Effector memory CD8-positive, alpha-beta T cell (primary cell): ENCODE data around the gene GOLIM4.
"Not testable (repeated sequence)": the region's sequence is repeated elsewhere in the genome, so short reads cannot be mapped to it uniquely, and the experiment has no call there.

Experiments
- ATAC-seq: fragments of 150-1000 bp; cut with Tn5 transposase; replicated peaks from 2 replicates; pipeline ENCODE4 v1.10.0; 2021; ENCODE audit warnings: mild to moderate bottlenecking, moderate library complexity
- DNase-seq, 3 experiments: peaks; one replicate each; pipeline ENCODE4 v3.0.0; 2021
- H3K27ac Mint-ChIP-seq, 2 donors: one replicate each; pipeline ENCODE4 v1.8.0; 2022; ENCODE audit warnings: mild to moderate bottlenecking in 2 of 2, mixed read lengths in 2 of 2, moderate library complexity in 2 of 2
- H3K27me3 Mint-ChIP-seq, 2 donors: one replicate each; pipeline ENCODE4 v1.8.0; 2022; ENCODE audit warnings: mixed read lengths in 2 of 2
- H3K36me3 Mint-ChIP-seq: one replicate; pipeline ENCODE4 v1.8.0; 2022; ENCODE audit warnings: mild to moderate bottlenecking, moderate library complexity, mixed read lengths; ENCODE audit not compliant: insufficient read depth
- H3K4me1 Mint-ChIP-seq, 2 donors: one replicate each; pipeline ENCODE4 v1.8.0; 2022; ENCODE audit warnings: low read depth in 2 of 2, mixed read lengths in 2 of 2
- H3K4me3 Mint-ChIP-seq, 2 donors: one replicate each; pipeline ENCODE4 v1.8.0; 2022; ENCODE audit warnings: mild to moderate bottlenecking in 2 of 2, mixed read lengths in 2 of 2, moderate library complexity in 2 of 2
- H3K9me3 Mint-ChIP-seq, 2 donors: one replicate each; pipeline ENCODE4 v1.8.0; 2022; ENCODE audit warnings: mixed read lengths in 2 of 2

The GOLIM4 gene

DNA sequence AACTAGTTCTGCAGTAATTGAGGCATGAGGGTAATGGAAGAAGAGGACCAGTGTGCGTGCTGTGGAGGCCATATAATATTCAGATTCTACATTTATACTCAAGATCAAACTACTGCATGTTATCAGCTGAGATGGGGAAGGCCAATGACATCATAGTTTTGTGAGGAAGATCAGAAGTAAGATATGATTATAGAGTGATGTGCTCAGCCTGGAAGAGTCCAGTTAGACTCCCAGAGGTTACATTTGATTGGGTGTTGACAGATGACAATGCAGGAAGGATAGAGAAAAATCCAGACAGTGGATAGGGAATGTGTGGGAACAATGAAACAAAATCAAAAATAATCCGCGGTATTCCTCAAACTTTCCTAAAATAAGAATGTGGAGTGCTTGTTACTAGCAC is 35.4 kb downstream of the GOLIM4 start:
- Mint-ChIP-seq H3K27ac (no peak overlapping the region), H3K9me3 (no peaks in the 10 kb centered on the region), H3K27me3 (no peaks in the 10 kb centered on the region), H3K4me3 (no peak overlapping the region), H3K4me1 (peaks cover 0 to 4% of the 10 kb centered on the region in 2 donors), H3K36me3 (no peaks in the 10 kb centered on the region)
- DNase-seq (no peak), ATAC-seq (no peak)

DNA sequence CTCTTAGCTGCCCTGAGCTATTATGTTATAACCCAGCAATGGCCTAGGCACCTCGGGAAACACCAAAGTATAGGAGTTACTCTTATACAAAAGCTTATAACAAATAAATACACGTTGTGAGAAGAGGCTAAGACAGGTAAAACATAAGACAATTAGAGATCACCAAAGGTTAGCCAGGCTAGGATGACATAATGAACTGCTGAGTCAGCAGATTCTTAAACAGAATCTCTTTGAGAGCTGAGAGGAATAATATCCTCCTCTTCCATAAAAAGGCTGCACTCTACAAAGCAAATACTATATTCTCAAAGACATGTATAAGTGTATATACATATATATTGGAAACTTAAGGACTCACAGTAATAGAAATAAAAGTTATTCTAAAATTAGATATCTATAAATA is 37.2 kb downstream of the GOLIM4 start:
- Mint-ChIP-seq H3K27ac (no peak overlapping the region), H3K36me3 (no peaks in the 10 kb centered on the region), H3K9me3 (no peaks in the 10 kb centered on the region), H3K4me1 (peaks cover 0 to 7% of the 10 kb centered on the region in 2 donors), H3K4me3 (no peak overlapping the region), H3K27me3 (no peaks in the 10 kb centered on the region)
- DNase-seq: no peak
- no peak for ATAC-seq

DNA sequence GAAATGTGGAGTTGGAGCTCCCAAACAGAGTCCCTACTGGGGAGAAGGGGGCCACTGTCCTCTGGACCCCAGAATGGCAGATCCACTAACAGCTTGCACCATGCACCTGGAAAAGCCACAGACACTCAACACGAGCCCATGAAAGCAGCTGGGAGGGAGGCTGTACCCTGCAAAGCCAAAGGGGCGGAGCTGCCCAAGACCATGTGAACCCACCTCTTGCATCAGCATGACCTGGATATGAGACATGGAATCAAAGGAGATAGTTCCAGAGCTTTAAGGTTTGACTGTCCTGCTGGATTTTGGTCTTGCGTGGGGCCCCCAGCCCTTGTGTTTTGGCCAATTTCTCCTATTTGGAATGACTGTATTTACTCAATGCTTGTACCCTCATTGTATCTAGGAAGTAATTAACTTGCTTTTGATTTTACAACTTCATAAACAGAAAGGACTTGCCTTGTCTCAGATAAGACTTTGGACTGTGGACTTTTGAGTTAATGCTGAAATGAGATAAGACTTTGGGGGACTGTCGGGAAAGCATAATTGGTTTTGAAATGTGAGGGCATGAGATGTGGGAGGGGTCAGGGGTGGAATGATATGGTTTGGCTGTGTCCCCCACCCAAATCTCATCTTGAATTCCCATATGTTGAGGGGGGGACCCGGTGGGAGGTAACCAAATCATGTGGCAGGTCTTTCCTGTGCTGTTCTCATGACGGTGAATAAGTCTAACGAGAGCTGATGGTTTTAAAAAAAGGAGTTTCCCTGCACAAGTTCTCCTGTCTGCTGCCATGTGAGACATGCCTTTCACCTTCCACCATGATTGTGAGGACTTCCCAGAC is 39.1 kb downstream of the GOLIM4 start:
- not testable (repeated sequence) for H3K9me3 Mint-ChIP-seq, H3K27me3 Mint-ChIP-seq, DNase-seq, H3K4me3 Mint-ChIP-seq, ATAC-seq, H3K4me1 Mint-ChIP-seq, H3K36me3 Mint-ChIP-seq
- peak overlapping the region in 1 of 2 donors; percentile 8 for H3K27ac Mint-ChIP-seq

DNA sequence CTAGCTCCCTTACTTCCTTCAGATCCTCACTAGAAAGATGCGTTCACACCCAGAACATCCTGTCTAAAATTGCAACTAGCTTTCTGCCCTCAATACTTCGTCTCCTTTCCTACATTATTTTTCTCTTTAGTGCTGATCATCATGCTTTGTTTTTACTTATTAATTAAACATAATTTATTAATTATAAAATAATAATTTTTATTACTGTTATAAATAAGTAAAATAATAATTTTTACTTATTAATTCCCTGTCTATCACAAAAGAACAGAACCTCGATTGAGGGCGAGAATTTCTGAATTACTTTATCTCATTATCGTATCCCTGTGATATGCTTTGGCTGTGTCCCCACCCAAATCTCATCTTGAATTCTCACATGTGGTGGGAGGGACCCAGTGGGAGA is 41.3 kb downstream of the GOLIM4 start:
- Mint-ChIP-seq H3K27me3 (no peaks in the 10 kb centered on the region), H3K27ac (no peak overlapping the region), H3K36me3 (no peaks in the 10 kb centered on the region), H3K4me3 (no peak overlapping the region), H3K9me3 (no peaks in the 10 kb centered on the region), H3K4me1 (peaks cover 0 to 3% of the 10 kb centered on the region in 2 donors)
- ATAC-seq (no peak), DNase-seq (no peak)

DNA sequence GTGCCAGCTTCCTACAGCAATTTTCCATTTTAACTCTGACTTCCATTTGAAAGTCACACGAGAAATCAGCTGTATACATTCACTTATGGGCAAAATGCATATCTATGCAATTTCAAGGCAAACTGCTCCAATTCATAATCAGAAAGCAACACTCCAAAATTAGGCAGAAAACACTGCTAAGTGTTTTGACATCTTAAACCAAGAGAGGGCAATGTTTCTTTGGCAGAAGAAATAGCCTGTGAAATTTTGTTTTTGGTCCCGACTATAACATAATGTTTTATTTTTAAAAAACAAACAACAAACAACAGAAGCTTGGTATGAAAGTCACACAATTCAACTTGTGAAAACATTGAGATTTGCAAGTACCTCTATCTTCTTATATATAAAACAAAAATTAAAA is 42.6 kb downstream of the GOLIM4 start:
- H3K27me3 Mint-ChIP-seq: no peaks in the 10 kb centered on the region
- H3K4me1 Mint-ChIP-seq: peaks cover 0 to 3% of the 10 kb centered on the region in 2 donors
- no peak overlapping the region for H3K27ac Mint-ChIP-seq
- no peaks in the 10 kb centered on the region for H3K36me3 Mint-ChIP-seq
- H3K4me3 Mint-ChIP-seq: no peak overlapping the region
- ATAC-seq (no peak), DNase-seq (no peak)
- H3K9me3 Mint-ChIP-seq: no peaks in the 10 kb centered on the region

DNA sequence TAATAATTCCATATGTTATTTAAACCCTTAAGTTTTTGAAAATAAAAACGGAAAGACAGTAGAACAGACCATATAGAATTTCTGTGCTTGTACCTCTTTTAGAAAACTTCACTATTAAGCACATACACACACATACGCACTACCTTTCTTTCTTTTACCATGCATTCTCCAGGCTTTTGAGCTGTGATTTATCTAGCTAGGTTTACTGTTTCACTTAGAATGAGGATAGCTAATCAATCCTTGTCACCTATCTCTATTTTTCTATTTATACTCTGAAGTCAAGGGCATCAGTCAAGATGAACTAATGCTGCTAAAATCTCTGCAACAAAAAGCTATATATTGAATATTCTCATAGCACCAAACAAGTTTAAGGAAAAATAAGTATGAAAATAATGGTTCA is 43.2 kb downstream of the GOLIM4 start:
- no peaks in the 10 kb centered on the region for H3K9me3 Mint-ChIP-seq
- H3K27ac Mint-ChIP-seq: no peak overlapping the region
- no peak overlapping the region for H3K4me3 Mint-ChIP-seq
- H3K36me3 Mint-ChIP-seq: no peaks in the 10 kb centered on the region
- DNase-seq (no peak), ATAC-seq (no peak)
- H3K27me3 Mint-ChIP-seq: no peaks in the 10 kb centered on the region
- peaks cover 0 to 3% of the 10 kb centered on the region in 2 donors for H3K4me1 Mint-ChIP-seq

DNA sequence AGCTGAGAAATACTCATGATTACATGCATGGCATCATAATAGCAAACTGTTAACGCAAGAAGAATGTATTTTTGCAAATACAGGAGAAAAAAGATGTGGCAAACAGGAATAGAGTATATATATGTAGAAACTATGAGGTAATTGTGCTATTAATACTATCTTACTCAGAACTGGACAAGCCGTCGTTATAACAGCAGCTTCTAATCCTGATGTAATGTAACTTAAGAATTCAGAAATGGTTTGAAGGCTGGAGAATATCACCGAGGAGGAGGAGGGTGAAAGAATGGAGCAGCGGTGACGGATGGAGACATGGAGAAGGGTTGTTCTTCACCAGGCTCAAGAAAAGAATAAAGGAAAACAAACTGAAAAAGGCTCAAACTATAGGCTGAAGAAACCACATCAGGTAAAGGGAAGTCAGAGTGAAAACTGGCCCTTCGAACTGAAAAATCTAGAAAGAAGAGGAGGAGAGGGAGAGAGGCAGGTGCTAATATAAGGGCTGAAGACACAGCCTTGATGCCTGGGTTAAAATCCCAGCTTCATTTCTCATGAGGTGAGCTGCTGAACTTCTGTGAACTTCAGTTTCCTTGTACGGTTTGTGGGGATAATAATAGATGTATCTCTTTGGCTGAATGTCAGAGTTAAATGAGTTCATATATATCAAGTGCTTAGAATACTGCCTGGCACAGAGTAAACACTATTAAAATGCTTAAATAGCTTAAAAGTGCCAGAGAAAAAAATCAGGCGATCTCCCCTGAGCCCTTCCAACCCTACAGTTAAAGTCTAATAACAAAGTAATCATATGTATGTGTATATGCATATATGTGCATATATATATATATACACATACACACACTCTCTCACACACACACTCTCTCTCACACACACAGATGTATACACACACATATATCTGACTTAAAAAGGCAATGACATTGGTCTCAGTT is 43.9 kb downstream of the GOLIM4 start:
- Mint-ChIP-seq H3K4me1 (peaks cover 0 to 3% of the 10 kb centered on the region in 2 donors), H3K9me3 (no peaks in the 10 kb centered on the region), H3K4me3 (no peak overlapping the region), H3K27me3 (no peaks in the 10 kb centered on the region), H3K27ac (no peak overlapping the region), H3K36me3 (no peaks in the 10 kb centered on the region)
- DNase-seq (no peak), ATAC-seq (no peak)

DNA sequence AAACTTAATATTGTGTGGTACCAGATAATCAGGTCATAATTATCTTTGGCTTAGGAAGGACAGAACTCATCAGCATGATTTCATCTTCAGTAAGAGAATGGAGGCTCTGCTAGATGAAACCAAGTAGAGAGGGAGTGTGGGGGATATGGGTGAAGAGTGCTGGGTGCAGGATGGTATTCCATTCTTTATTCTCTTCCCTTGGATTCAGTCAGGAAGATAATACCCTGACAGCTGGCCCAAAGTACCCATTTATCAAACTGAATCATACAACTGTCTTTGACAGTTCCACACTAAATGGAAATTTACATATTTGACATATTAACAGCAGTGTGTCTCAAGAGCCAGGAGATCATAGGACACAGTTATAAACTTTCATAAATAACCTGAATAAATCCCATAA is 44.7 kb downstream of the GOLIM4 start:
- H3K27ac Mint-ChIP-seq: no peak overlapping the region

DNA sequence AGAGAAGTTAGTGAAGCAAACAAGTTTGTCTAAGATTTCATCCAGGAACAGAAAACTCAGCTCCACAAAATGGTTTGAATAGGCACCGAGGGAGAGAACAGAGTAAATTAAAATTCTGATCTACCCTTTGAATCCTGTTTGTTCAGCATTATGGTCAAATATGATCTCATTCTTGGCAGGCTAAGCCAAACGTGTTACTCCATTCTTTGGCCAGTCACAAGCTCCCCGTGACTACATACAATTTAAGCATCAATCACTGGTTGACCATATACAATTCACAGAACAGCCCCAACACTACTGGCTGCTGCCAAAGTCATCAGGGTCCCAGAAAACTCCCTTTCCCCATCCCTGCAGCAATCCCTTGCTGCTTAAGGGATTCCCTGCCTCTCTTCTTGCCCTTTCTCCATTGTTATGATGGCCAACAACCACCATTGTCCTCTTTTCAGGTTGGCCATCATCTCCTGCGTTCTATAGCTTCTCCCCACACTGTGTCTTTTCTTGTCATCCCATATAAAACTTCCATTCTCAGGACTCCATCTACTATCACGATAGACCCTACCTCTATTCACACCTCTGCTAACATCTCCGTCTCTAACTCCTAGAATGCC is 46.3 kb downstream of the GOLIM4 start:
- DNase-seq (no peak), ATAC-seq (no peak)
- Mint-ChIP-seq H3K4me3 (no peak overlapping the region), H3K36me3 (no peaks in the 10 kb centered on the region), H3K27ac (no peak overlapping the region), H3K27me3 (no peaks in the 10 kb centered on the region), H3K4me1 (peaks cover 0 to 3% of the 10 kb centered on the region in 2 donors), H3K9me3 (no peaks in the 10 kb centered on the region)

More for the DNA sequence above, 44.7 kb downstream of the GOLIM4 start:
- DNase-seq (no peak), ATAC-seq (no peak)
- Mint-ChIP-seq H3K9me3 (no peaks in the 10 kb centered on the region), H3K4me3 (no peak overlapping the region), H3K27me3 (no peaks in the 10 kb centered on the region), H3K4me1 (peaks cover 0 to 3% of the 10 kb centered on the region in 2 donors), H3K36me3 (no peaks in the 10 kb centered on the region)

DNA sequence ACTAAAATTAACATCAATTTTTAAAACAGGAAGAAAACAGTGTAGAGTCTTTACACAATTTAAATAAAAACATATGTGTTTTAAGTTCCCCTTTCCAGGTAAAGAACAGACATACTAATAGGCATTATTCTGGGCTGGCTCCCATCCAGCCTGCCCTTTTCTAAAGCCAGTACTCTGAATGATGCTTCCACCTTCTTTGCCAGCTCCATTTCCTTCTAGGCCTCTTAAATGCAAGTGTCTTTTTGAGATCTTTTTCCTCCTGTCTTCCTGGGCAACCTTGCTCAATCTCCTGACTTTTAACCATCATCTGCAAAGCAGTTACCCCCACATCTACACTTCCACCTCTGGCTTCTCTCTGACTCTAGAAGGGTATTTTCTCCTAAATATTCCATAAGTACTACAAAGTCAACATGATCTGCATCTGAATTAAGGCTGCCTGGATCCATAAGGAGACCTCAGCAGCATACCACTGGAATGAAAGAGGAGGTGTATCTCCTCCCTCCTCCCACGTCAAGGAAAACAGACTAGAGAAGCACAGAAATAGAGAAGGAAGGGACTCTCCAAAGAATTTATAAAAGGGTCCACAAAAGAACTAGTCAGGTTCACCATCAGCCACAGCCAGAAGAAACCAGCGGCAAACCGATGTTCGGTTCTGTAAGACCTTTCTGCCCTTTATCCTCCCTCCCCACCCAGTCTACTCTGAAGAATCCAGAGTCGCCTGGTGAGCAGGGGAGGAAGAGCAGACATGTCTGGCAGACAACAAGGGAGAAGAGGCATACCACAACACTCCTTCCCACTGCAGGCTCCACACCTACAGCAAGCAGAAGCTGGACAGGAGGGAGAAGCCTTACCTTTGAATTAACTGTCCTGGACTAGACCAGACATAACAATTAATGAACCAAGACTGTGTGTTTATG is 47.1 kb downstream of the GOLIM4 start:
- Mint-ChIP-seq H3K36me3 (no peaks in the 10 kb centered on the region), H3K4me1 (no peaks in the 10 kb centered on the region), H3K9me3 (no peaks in the 10 kb centered on the region), H3K27me3 (no peaks in the 10 kb centered on the region), H3K4me3 (no peak overlapping the region), H3K27ac (no peak overlapping the region)
- DNase-seq: no peak
- no peak for ATAC-seq

DNA sequence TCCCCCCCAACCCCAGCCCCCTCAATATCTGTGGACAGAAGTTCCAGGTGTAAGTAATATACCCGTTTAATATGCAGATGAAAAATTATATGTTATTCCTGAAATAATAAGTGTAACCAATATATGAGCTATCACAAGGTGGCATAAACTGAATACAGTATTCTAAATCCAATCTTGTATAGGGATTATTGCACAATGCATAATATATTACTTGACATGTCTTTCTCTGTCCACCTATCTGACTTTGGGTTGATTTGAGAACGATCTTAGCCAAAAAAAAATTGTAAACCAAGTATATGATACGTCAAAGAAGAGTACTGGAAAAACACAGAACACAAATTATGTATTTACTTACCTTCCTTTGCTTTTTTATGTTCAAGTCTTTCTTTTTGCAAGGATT is 47.8 kb downstream of the GOLIM4 start:
- ATAC-seq (no peak), DNase-seq (no peak)
- Mint-ChIP-seq H3K4me3 (no peak overlapping the region), H3K27me3 (no peaks in the 10 kb centered on the region), H3K4me1 (no peaks in the 10 kb centered on the region), H3K9me3 (no peaks in the 10 kb centered on the region), H3K36me3 (no peaks in the 10 kb centered on the region), H3K27ac (no peak overlapping the region)

DNA sequence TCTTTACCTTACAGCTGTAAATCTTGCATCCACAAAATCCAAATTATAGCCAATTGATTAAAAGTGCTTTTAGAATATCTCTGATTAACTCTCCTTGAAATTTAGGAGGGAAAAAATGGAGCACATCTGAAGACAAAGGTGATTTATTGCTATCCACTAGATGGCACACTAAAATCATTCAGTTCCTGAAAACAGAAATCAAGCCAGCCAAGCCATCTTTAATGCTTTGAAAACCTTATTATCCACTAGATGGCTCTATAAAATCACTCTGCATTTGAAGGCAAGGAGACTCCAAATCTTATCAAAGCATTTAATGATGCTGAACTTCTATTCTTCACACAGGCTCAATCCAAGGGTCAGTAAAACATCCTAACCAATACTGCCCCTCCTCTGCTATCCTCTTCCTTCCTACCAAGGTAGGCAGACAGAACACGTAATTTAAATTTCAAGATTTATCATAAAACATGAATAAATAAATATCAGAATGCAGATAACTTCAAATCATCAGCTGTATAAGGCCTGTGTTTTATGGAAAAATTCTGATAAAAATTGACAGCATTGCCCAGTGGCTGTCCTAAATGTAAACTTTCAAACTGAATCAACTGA is 48.4 kb downstream of the GOLIM4 start:
- H3K27ac Mint-ChIP-seq: no peak overlapping the region
- H3K4me1 Mint-ChIP-seq: no peaks in the 10 kb centered on the region
- H3K9me3 Mint-ChIP-seq: no peaks in the 10 kb centered on the region
- ATAC-seq (peak; percentile 62), DNase-seq (no peak)
- H3K4me3 Mint-ChIP-seq: no peak overlapping the region
- H3K27me3 Mint-ChIP-seq: no peaks in the 10 kb centered on the region
- H3K36me3 Mint-ChIP-seq: no peaks in the 10 kb centered on the region
